ENCODE data around the gene ZNF81.
A peak's percentile ranks its signal among the peaks of the same experiment; 100 is the strongest.
"Not testable (repeated sequence)": the region's sequence is repeated elsewhere in the genome, so short reads cannot be mapped to it uniquely, and the experiment has no call there.

Gene ZNF81

GRCh38 chrX:47936940-47937317 is 100.2 kb downstream of the ZNF81 start:
- no peaks in the 10 kb centered on the region for H3K27me3 Mint-ChIP-seq
- no peaks in the 10 kb centered on the region for H3K36me3 Mint-ChIP-seq (ENCODE audit: low read depth)
- peak overlapping the region; percentile 72 for H3K4me3 Mint-ChIP-seq
- no peak overlapping the region for H3K27ac Mint-ChIP-seq
- no peaks in the 10 kb centered on the region for H3K9me3 Mint-ChIP-seq
- peaks cover 9% of the 10 kb centered on the region for H3K4me1 Mint-ChIP-seq (ENCODE audit: low read depth)

- Mint-ChIP-seq H3K9me3 (peaks cover 8% of the 10 kb centered on the region), H3K27ac (no peak overlapping the region), H3K4me1 (ENCODE audit: low read depth) (peaks cover 9% of the 10 kb centered on the region), H3K27me3 (no peaks in the 10 kb centered on the region), H3K4me3 (no peak overlapping the region), H3K36me3 (ENCODE audit: low read depth) (no peaks in the 10 kb centered on the region)
Measured at GRCh38 chrX:47940448-47940847, 103.7 kb downstream of the ZNF81 start.

GRCh38 chrX:47941423-47941822 is 104.7 kb downstream of the ZNF81 start:
- Mint-ChIP-seq H3K9me3 (peaks cover 8% of the 10 kb centered on the region), H3K36me3 (ENCODE audit: low read depth) (no peaks in the 10 kb centered on the region), H3K4me3 (no peak overlapping the region), H3K27ac (no peak overlapping the region), H3K27me3 (no peaks in the 10 kb centered on the region), H3K4me1 (ENCODE audit: low read depth) (peaks cover 6% of the 10 kb centered on the region)

- not testable (repeated sequence) for H3K27ac Mint-ChIP-seq; H3K4me3 Mint-ChIP-seq; H3K4me1 Mint-ChIP-seq (ENCODE audit: low read depth); H3K9me3 Mint-ChIP-seq; H3K27me3 Mint-ChIP-seq; H3K36me3 Mint-ChIP-seq (ENCODE audit: low read depth)
Measured at GRCh38 chrX:47955295-47955694, 118.6 kb downstream of the ZNF81 start.

- H3K36me3 Mint-ChIP-seq (ENCODE audit: low read depth), result no peaks in the 10 kb centered on the region
- no peaks in the 10 kb centered on the region for H3K27me3 Mint-ChIP-seq
- H3K4me3 Mint-ChIP-seq, result no peak overlapping the region
- peaks cover 7% of the 10 kb centered on the region for H3K4me1 Mint-ChIP-seq (ENCODE audit: low read depth)
- no peak overlapping the region for H3K27ac Mint-ChIP-seq
- H3K9me3 Mint-ChIP-seq, result no peaks in the 10 kb centered on the region
Measured at GRCh38 chrX:47956016-47956415, 119.3 kb downstream of the ZNF81 start.

- not testable (repeated sequence) for H3K36me3 Mint-ChIP-seq (ENCODE audit: low read depth); H3K9me3 Mint-ChIP-seq; H3K27ac Mint-ChIP-seq; H3K4me1 Mint-ChIP-seq (ENCODE audit: low read depth); H3K27me3 Mint-ChIP-seq; H3K4me3 Mint-ChIP-seq
Measured at GRCh38 chrX:47958206-47958605, 121.5 kb downstream of the ZNF81 start.

GRCh38 chrX:47958761-47959342 is 122.2 kb downstream of the ZNF81 start:
- H3K4me1 Mint-ChIP-seq (ENCODE audit: low read depth), result peaks cover 7% of the 10 kb centered on the region
- H3K27me3 Mint-ChIP-seq, result no peaks in the 10 kb centered on the region
- no peaks in the 10 kb centered on the region for H3K9me3 Mint-ChIP-seq
- no peak overlapping the region for H3K4me3 Mint-ChIP-seq
- H3K27ac Mint-ChIP-seq, result no peak overlapping the region
- no peaks in the 10 kb centered on the region for H3K36me3 Mint-ChIP-seq (ENCODE audit: low read depth)

GRCh38 chrX:47960406-47960805 is 123.7 kb downstream of the ZNF81 start:
- Mint-ChIP-seq H3K27me3 (no peaks in the 10 kb centered on the region), H3K4me1 (ENCODE audit: low read depth) (peaks cover 7% of the 10 kb centered on the region), H3K9me3 (peaks cover 6% of the 10 kb centered on the region), H3K27ac (no peak overlapping the region), H3K4me3 (no peak overlapping the region), H3K36me3 (ENCODE audit: low read depth) (no peaks in the 10 kb centered on the region)

GRCh38 chrX:47961830-47962229 is 125.1 kb downstream of the ZNF81 start:
- H3K27me3 Mint-ChIP-seq; H3K4me3 Mint-ChIP-seq; H3K4me1 Mint-ChIP-seq (ENCODE audit: low read depth); H3K9me3 Mint-ChIP-seq; H3K36me3 Mint-ChIP-seq (ENCODE audit: low read depth); H3K27ac Mint-ChIP-seq: not testable (repeated sequence)

- H3K36me3 Mint-ChIP-seq (ENCODE audit: low read depth); H3K27me3 Mint-ChIP-seq; H3K27ac Mint-ChIP-seq; H3K4me1 Mint-ChIP-seq (ENCODE audit: low read depth); H3K4me3 Mint-ChIP-seq: not testable (repeated sequence)
- peaks cover 15% of the 10 kb centered on the region for H3K9me3 Mint-ChIP-seq
Measured at GRCh38 chrX:47965526-47965925, 128.8 kb downstream of the ZNF81 start.
